Activated CD8-positive, alpha-beta memory T cell treated with anti-CD3 and anti-CD28 coated beads, Interleukin-2, amount 50 U/mL, for 4 hours (primary cell): ENCODE measurements around the gene ASB18.

Experiments
- DNase-seq: peaks from one replicate; pipeline ENCODE4 v3.0.0-alpha.2; 2020

The ASB18 gene

DNA sequence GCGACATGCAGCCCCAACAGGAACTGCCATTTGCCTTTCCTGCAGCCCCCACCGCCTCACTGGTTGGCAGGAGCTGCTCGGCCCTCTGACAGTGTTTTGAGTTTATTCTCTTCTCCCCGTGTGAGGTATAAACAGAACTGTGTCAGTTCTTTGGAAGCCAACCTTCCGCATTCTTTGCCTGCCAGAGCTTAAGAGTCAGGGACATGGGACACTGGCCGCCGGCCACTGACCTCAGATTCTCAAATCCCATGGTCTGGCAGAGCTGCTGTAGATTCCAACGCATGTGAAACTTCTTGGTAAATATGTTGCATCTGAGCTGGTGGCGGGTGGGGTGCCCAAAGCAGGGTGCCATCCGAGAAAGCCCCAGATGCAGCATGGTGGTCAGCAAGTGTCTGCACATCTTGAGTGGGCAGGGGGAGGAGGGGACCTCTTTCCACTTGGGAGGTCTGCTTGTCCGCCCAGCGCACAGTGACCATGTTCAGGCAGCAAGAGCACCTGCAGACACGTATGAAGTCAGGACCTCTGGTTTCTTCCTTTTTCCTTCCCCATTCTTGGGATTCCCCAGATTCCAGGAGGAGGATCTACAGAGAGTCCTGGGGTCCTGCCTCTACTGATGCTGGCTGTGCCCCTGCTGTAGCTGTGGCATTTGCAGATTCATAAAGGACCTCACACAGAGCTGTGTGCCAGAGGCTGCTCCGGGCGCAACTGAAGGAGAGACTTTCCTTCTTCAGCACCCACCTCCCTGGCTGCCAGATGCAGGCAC is 23.8 kb downstream of the ASB18 start:
- no peak for DNase-seq

DNA sequence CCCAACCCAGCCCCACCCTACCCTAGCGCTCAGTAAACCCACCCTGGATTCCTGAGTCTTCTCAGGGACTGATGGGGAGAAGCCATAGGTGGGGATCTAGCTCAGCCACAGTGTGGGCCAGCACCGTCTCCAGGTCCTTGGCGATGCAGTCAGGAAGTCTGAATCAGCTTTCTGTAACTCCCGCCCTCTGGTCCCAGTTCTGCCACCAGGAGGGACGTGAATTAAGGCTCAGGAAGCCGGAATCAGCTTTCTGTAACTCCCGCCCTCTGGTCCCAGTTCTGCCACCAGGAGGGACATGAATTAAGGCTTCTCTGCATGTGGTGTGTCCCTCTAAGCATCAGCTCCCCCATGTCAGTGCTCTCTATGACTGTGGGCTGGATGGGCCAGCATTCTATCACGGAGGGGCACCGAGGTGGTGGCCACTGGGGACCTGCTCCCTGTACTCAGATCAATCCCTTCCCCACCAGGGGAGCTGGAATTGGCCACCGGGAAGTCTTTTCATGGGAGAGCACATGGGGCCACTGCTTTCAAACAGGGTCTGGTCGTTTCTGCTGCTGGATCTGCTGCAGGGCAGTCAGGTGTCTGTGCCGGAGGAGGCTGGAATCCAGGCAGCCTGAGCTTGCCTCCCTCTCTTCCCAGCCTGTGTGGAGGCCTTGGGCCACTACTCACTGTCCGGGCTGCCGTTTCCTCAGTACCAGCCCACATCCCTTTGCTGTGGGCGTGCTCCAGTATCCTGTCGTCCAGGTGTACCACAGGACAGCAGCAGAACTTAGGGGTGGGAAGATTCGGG is 24.7 kb downstream of the ASB18 start:
- DNase-seq, result no peak

DNA sequence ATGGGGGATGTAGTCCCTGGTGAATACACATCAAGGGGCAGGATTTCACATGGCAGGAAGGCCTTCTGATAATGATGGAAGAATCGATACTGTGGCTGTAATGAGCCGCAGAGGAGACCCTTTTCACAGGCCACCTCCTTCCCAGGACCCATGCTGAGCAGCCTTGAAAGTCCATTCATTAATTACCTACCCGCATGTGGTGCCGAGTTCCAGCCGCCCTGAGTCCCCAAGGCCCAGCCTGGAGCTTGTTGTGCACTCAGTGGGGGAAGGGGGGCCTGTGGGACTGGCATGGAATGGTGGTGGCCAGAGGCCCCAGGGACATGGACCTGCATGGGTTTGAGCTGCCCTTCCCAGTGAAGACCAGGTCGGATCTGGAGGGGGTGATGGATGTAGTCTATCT is 25.5 kb downstream of the ASB18 start:
- DNase-seq, result no peak

DNA sequence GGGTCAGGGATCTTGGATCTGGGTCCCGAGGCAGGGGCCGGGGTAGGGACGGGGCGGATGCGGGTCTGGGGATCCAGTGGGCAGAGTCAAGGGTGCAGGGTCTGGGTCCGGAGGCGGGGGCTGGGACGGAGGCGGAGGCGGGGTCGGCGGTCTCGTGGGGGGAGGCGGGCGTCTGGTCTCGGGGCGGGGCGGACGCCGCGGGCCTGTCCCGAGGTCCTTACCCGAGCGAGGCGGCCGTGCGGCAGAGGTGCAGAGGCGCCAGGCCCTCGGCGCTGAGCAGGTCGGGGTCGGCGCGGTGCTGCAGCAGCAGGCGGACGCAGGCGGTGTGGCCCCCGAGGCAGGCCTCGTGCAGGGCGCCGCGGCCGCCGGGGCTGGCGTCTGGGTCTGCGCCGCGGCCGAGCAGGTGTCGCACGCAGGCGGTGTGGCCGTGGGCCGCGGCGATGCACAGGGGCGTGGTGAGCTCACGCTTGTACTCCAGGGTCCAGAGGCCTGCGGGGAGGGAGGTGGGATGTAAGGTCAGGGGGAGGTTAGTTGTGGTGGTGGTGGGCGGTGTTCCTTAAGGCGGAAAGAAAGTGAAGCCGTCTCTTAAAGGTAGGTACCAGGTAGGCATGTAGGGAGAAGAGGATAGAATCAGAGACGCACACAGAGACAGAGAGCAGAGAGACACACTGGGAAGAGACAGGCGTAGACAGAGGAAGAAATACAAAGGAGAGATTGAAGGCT is 26.6 kb downstream of the ASB18 start:
- DNase-seq, result no peak

DNA sequence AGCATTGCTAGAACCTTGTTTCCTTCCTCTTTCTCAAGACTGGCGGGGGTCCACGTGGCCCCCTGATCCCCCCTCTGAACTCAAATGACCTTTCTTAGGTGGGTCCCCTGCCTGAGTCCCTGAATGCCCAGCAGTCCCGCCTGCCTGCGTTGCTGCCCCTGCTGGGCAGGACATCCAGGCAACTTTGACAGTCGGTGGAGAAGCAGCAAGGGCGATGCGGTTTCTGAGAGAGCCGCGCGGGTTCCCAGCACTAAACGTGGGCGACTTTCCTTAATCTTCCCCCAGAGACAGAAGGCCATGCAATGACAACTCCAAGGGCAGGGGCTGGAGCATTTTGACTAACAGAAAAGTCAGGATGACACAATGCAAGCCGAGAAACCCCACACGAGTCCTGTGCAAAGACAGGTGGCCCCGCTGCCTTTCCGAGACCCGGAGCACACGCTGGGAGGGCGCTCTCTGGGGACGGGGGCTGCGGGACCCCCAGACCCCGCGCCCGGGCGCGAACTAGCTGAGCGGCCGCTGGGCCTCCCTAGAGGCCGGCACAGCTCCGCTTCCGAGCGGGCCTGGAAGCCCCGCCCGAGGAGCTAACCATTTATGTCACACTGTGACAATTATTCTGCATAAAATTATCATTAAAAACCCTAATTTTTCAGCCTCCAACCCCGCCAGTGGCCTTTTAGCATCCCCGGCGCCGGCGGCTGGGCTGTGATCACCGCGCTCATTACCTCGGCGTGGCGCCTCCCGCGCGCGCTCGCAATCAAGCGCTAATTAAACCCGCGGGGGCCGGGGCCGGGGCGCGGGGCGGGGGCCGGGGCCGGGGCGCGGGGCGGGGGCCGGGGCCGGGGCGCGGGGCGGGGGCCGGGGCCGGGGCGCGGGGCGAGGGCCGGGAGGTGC is 27.4 kb downstream of the ASB18 start:
- DNase-seq, result no peak

DNA sequence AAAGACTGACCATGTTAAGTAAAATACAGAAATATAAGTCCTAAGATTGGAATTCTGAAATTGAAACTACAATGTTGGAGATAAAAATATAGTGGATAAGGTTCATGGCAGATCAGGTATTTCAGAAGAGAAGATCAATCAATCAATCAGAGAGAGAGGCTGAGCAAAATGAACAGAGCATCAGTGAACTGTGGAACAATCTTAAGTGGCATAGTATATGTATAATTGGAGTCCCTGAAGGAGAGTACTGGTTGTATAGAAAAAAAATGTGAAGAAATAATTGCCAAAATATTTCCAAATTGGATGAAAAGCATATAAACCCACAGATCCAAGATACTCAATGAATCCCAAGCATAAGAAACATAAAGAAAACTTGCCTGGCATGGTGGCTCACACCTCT is 35.0 kb downstream of the ASB18 start:
- no peak for DNase-seq

DNA sequence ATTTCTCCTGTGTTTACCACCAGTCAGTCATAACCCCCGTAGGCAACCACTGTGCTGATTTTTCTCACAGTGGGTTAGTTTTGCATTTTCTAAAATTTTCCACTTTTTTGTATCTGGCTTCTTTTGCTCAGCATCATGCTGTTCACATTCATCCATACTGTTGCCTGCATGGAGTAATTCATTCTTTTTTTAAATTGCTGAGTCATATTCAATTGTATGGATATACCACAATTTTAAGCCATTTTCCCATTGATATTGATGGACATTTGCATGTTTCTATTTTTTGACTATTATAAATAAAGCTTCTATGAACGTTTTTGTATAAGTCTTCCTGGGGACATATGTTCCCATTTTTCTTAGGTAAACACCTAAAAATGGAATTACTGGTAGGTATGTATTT is 40.5 kb downstream of the ASB18 start:
- no peak for DNase-seq

DNA sequence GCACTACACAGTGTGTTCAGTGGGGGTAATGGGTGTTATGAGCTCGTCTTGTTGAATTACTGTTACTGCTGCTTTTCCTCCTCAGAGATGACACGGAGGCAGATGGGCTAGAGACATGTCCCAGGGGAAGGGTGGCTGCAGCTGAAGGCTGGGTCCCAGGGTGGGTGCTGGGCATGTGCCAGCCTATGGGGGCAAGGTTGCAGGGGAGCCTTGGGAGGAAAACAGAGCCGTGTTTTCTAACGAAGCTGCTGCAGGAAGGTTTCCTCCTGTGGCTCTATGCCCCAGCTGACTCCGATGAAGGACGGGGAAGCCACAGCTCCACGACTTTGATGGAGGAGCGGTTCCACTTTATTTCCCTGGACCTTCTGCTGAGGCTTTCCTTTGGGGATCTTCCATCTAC is 42.4 kb downstream of the ASB18 start:
- DNase-seq, result no peak

DNA sequence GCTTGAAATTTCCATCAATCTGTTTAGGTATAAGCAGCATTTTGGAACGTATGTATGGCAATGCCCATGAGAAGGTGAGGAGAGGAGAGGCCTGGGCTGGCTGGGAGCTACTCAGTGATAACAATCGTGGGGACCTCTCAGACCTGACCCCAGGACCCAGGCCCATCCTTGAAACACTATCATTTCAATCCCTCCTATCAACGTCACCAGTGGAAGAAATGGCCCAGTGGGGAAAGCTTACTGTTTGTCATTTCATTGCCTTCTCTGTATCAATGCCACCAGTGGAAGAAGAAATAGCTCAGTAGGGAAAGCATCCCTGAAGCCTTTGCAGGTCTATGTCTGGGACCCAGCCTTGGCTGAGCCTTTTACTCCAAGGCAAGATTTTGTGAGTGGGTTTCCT is 44.8 kb downstream of the ASB18 start:
- DNase-seq, result no peak

DNA sequence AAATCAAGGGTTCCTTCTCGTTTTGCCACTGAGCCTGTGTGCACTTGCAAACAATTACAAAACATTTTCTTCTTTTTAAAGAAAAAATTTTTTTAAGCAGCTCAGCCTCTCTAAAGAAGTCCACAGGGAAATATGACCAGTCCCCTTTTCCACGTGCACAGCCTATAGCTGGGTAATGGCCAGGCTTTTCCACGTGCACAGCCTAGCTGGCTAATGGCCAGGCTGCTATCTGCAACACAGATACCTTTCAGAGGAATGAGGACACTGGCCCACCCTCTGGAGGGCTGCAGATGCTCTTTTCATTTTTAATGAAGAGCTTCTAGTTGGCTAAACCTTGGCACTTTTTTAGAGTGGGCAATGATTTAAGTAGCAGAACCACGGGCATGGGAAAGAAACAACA is 46.3 kb downstream of the ASB18 start:
- DNase-seq, result no peak

DNA sequence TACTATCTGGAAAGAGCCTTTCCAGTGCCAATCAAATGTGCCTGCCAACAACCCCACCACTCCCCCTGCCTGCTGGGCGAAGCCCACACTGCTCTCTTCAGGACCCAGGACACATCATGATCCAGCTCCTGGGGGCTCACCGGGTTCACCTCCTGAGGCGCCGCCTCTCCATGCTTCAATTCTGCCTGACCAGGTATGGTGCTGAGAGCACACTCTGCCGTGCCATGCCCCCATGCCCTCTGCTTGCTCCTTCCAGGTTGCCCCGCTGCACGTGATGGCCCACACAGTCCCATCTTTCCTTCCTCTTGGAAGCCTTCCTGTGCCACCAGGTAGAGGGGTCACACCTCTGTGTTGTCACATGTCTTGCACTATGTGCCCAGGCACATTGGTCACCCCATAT is 47.5 kb downstream of the ASB18 start:
- DNase-seq, result no peak

DNA sequence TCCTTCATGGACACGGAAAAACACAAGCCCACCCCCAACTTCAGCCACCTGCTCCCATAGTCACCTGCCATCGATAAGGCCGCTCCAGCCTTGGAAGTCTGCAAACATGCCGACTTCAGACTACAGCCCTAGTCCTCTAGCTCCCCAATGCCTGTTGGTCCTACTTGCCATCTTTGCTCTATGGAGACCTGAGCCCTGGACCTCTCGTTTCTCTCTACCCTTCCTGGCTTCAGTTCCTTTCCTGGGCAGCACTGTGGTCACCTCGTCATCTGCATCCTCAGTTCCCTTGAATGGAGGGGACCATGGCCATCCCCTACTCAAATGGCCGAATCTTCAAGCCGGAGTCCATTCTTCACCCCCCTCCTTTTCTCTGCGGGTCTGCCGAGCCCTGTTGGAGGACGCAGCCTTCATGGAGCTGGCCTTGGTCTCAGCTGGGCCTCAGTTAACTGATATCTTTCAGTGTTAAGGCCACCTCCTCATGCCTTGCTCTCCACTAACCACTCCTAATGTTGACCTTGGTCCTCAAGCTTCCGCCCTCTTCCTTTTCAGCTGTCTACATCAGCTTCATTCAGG is 48.4 kb downstream of the ASB18 start:
- no peak for DNase-seq

DNA sequence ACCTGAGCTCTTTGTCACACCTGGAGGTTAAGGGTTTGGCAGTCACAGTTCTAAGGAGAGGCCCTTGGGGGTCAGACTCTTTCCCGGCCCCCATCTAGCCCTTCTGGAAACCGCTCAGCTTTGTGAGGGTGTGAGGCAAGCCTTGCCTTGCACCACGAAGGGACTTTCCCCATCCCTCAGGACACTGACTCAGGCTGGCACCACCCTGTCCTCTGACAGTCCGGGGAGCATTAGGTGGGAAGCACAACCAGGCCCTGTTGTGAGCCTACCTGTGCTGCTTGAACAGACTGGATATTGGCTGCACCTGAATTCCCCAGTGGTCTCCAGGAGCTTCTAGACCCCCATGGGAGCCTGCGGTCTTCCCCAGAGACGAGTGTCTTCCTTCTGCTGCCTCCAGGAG is 49.0 kb downstream of the ASB18 start:
- no peak for DNase-seq

DNA sequence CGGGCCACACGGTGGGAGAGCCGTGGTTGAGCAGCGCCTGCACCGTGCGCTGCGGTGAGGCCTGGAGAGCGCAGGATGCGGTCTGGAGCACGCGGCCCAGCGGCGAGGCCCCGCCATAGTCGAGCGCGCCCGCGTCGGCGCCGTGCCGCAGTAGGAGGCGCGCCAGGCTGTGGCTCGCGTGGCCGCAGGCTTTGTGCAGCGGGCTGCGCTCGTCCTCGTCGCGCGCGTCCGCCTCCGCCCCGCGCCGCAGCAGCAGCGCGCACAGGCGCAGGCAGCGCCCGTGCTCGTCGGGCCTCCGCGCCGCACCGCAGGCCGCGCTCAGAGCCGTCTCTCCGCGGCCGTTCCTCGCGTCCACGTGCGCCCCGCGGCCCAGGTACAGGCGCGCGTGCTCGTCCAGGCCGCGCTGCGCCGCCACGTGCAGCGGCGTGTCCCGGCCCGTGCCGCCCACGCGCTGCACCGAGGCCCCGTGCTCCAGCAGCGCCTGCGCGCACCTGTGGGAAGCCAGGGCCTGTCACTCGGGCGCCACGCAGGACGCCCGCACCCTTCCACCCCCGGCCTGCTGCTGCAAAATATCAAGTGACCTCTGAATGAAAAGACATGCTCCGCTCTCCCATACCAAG is 49.7 kb downstream of the ASB18 start:
- no peak for DNase-seq

DNA sequence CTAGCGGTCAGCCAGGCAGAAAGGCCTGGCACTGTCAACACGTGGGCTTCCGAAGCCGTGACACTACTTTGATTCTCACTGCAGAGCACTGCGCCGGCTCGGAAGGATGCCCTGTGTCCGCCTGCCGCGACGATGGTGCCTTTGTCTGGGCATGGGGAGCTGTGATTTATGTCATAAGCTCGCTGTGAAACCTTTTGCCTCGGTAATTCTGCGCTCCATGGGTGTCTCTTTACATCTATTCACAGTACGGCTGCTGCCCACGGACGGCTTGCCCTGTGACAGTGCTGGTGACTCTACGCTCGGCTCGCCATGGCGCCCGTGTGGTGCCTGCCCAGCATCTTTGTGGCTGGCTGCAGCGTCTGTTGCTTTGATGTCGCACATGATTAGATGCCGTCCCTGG is 52.9 kb downstream of the ASB18 start:
- no peak for DNase-seq

DNA sequence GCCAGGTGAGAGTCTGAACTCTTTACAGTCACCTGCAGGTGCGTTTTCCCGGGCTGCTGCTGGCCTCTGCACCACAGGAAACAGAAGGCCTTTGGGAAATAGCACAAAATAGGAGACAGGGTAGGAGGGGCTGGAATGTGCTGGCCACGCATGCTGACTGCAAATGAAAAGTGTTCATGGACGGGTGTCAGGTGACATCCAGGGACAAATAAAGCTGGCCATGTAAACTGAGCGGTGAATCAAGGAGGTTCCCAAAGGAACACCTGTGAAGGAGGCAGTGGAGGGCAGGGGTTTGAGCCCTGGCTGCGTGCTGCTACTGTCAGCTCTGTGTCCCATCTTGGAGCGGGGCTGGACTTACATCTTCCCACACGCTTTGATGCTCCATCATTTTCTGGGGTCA is 53.7 kb downstream of the ASB18 start:
- no peak for DNase-seq

DNA sequence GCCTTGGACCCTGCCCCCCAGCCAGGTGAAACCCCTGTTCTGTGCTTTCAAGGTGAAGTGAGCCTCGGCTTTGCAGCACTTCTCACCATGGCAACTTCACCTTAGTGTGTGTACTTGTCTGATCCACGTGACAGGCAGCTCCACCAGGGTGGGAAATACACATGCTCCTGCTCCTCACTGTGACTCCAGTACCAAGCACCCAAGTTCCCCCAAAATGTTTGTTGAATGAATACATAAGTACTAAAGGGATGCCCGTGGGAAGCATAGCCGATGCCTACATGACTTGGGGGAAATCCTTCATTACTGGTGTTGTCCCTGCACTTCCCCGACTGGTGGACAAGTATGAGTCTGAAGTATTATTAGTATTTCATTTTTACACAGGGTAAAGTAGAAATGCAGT is 54.2 kb downstream of the ASB18 start:
- DNase-seq, result no peak

DNA sequence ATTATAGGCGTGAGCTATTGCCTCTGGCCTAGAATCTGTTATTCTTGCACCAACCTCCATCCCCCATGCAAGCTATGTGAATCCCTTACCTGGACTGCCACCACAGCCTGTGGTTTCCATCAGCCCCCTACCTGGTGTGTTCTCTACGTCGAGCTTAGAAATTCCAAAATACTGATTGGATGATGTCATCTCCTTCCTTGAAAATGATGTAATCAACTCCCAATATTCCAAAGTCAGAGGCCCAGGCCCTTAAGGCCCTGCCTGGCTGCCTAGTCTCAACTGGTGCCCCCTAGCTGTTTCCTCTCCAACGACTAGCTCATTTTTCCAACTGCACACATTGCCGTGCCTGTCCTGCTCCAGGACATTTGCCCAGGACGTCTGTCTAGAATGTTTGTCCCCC is 54.7 kb downstream of the ASB18 start:
- DNase-seq, result no peak

DNA sequence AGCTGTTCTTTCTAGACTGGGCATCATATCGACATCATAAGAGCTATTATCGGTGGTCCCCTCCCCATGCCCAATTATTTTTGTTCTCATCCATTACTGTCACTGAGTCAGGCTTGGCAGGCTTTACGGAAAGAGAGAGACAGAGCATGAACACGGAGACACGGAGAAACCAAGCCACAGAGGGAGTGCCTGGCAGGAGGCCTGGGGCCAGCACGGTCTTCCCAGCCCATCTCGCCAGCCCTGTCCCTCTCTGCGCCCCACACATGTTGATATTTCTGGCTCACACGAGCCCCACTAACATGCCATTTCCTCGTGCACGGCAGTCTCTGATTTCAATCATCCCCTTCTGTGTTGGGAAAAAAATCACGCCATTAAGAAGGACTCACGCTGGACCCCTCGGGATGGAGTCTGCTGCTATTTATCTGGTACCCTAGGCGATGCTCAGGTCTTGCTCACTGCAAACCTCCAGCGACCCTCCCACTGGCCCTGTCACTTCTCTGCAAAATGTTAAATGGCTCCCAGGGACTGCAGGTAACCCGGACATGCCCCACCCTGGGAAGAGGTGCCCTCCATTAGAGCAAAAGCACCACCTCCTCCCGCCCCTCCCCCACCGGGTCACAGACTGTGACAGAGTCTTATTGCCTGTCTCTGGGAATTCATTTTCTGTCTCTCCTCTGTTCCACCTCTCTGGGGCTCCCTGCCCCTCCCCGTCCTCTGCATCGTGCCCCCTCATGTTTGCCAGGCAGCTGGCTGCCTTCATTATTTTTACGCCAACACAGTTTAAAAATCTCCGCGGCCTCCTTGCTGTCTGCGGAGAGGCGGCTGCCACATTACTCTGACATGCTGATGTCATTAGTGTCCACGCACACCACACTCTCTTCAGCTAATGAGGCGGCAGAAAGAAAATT is 55.9 kb downstream of the ASB18 start:
- DNase-seq, result no peak

DNA sequence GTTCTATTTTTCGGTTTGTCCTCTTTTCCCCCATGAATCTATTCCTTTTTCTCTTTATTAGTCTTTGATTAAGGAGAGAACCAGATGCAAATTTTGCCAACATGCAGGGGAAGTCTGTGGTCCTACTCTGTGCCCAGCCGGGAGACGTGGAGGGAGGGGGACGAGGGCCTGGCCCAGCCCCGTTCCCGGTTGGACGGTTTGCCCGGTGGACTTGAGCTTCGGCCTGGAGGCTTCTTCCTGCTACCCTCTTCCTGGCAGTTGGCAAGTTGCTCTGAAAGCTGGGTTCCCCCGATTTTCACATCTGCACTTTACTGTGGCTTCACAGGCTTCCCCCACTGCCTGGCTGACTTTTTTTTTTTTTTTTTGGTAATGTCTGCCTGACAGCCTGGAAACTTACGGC is 56.7 kb downstream of the ASB18 start:
- DNase-seq, result no peak
